Frontal cortex (tissue), 4 donors: Measurements from ENCODE around the gene FCER2. TPM values are rescaled to one million over a fixed set of nuclear protein-coding genes. Genes with fewer than 3 reads are reported as not detected.

Source experiments
- DNase-seq, 2 donors: peaks; one replicate each; pipeline ENCODE4 v3.0.0; 2012; ENCODE audit warnings: low spot score in 2 of 2
- FAIRE-seq: peaks from 2 replicates; lab custom pipeline; 2012; peaks lifted over from hg19 to GRCh38; lab: Jason Lieb, UNC
- total RNA-seq: library from RNA; depleted of rRNA; stranded (reverse); fragments of >200 nt; gene quantifications from one replicate; pipeline ENCODE4 v1.2.3, GENCODE V29; 2014
- donor health status: control.
- donor health status: control.
- donor health status: control.

FCER2 gene
- total RNA-seq, 1 donor from 2014 or later = not detected

- FAIRE-seq (no peak), DNase-seq (no peak)
These were observed 61.1 kb downstream of the FCER2 start for GRCh38 chr19:7640803-7641202.

DNA sequence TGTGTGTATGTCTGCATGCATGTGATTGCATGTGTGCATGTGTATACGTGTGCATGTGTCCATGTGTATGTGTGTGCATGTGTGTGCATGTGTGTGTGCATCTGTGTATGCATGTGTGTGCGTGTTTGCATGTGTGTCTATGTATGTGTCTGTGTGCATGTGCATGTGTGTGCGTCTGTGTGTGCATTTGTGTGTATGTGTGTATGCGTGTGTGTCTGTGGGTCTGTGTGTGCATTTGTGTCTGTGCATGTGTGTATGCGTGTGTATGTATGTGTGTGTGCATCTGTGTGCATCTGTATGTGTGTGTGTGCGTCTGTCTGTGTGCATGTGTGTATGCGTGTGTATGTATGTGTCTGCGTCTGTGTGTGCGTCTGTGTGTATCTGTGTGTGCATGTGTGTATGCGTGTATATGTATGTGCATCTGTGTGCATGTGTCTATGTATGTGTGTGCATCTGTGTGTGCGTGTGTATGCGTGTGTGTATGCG lies 62.0 kb downstream of the FCER2 start:
- DNase-seq (no peak), FAIRE-seq (no peak)

GRCh38 chr19:7638802-7639465 lies 63.0 kb downstream of the FCER2 start:
- DNase-seq (no peak), FAIRE-seq (no peak)

Other genes starting within 250 kb of the FCER2 start
- gene PEX11G, start 213.1 kb downstream of the FCER2 start, total RNA-seq = 1.2 TPM
- gene ZNF358, start 186.0 kb downstream of the FCER2 start, total RNA-seq = 10.6 TPM
- gene MCOLN1, start 179.5 kb downstream of the FCER2 start, total RNA-seq = 7.7 TPM
- gene PNPLA6, start 166.4 kb downstream of the FCER2 start, total RNA-seq = 45.2 TPM
- 16.3 TPM for gene CAMSAP3, start 106.3 kb downstream of the FCER2 start, total RNA-seq
- 24.1 TPM for gene XAB2, start 72.6 kb downstream of the FCER2 start, total RNA-seq
- 29.3 TPM for gene PET100, start 72.3 kb downstream of the FCER2 start, total RNA-seq
- not detected for gene PCP2, start 68.4 kb downstream of the FCER2 start, total RNA-seq
- gene STXBP2, start 65.0 kb downstream of the FCER2 start, total RNA-seq = 2.4 TPM
- not detected for gene RETN, start 33.1 kb downstream of the FCER2 start, total RNA-seq
- not detected for gene MCEMP1, start 25.0 kb downstream of the FCER2 start, total RNA-seq
- gene TRAPPC5, start 21.3 kb downstream of the FCER2 start, total RNA-seq = 15.5 TPM
- 0.82 TPM for gene CLEC4G, start 30.0 kb upstream of the FCER2 start, total RNA-seq
- gene CD209, start 45.4 kb upstream of the FCER2 start, total RNA-seq = 0.82 TPM
- not detected for gene CLEC4M, start 61.1 kb upstream of the FCER2 start, total RNA-seq
- gene EVI5L, start 128.1 kb upstream of the FCER2 start, total RNA-seq = 47.7 TPM
- 2.9 TPM for gene PRR36, start 172.3 kb upstream of the FCER2 start, total RNA-seq
- gene LRRC8E, start 186.4 kb upstream of the FCER2 start, total RNA-seq = not detected
- 5.7 TPM for gene MAP2K7, start 201.7 kb upstream of the FCER2 start, total RNA-seq
- not detected for gene TGFBR3L, start 212.7 kb upstream of the FCER2 start, total RNA-seq
- gene SNAPC2, start 218.2 kb upstream of the FCER2 start, total RNA-seq = 4.9 TPM
- 9.4 TPM for gene CTXN1, start 224.0 kb upstream of the FCER2 start, total RNA-seq
- 26.9 TPM for gene TIMM44, start 241.5 kb upstream of the FCER2 start, total RNA-seq